GM12801 (cell line): ENCODE measurements around the gene PHF2.

Experiments used
- CTCF ChIP-seq: IDR thresholded peaks from one replicate; pipeline ENCODE4 v1.5.1; 2011; ENCODE audit warnings: control low read depth; ENCODE audit not compliant: insufficient read length; ENCODE audit errors: extremely low read depth

PHF2 gene

GRCh38 chr9:93708289-93708986 is 132.1 kb downstream of the PHF2 start:
- TF ChIP-seq CTCF = no peak

GRCh38 chr9:93708987-93709302 is 132.6 kb downstream of the PHF2 start:
- no peak for TF ChIP-seq CTCF

- TF ChIP-seq CTCF = no peak
These were observed 133.4 kb downstream of the PHF2 start for GRCh38 chr9:93709600-93710369.

- TF ChIP-seq CTCF = no peak
These were observed 134.0 kb downstream of the PHF2 start for GRCh38 chr9:93710370-93710723.

DNA sequence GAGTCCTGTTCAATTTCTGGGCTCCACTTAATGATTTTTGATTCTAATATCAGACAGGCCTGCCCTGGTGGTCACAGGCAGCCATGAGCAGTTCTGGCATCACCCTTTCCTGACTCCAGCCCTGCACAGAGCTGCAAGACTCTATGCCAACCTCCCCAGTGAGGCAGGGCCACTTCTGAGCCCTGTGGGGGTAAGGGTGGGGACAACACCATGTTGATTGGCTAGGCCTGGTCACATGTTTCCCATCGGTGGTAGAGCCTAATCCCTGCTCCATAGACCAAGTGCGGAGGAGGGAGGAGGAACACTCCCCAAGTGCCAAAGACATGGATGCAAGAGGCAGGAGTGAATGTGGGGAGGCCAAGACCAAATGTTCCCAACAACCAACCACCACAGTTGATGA is 134.6 kb downstream of the PHF2 start:
- no peak for TF ChIP-seq CTCF

DNA sequence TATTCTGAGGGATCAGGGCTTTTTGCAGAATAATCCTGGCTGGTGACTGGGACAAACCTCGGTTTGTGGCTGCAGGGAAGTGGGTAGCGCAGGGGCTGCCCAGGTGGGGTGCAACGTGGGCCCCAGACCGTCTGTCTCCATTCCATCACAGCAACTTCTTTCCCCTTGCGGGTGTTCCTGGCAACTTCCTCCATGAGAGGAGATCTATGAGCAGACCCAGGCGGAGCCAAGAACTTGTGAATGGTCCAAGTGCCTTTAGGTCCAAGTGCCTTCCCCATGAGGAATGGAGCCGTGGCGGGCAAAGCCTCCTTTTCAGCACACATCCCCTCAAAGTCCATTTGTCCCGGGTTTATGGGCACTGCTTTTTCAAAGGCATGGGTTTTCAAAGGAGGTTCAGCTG is 136.5 kb downstream of the PHF2 start:
- TF ChIP-seq CTCF = no peak

DNA sequence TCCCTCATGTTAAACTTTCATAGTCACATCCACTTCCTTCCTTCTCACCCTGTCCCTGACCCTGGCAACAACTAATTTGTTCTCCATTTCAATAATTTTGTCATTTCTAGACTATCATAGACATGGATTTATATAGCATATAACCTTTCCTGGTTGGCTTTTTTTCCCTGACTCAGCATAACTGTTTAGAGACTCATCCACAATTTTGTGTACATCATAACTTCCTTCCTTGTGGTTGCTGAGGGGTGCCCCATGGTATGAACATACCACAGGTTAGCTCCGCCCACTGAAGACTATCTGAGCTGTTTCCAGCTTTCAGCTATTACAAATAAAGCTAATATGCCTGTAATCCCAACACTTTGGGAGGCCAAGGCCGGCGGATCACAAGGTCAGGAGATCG is 137.3 kb downstream of the PHF2 start:
- no peak for TF ChIP-seq CTCF
